IMR-90 (cell line): ENCODE results near the gene SOX4. TPM values are rescaled to one million over a fixed set of nuclear protein-coding genes. Genes with fewer than 3 reads are reported as not detected.

Source experiments
- ATAC-seq: fragments of 200-7000 bp; cut with Tn5 transposase; 2 replicates; pipeline ENCODE4 v1.9.1; 2020; ENCODE audit warnings: low read depth, mild to moderate bottlenecking, moderate library complexity
- BruUV-seq: library from RNA; stranded (reverse); fragments of 400-500 nt; replicated peaks from 2 replicates; lab custom pipeline; 2021; lab: Mats Ljungman, UMichigan
- CTCF ChIA-PET: fragments of 300-600 bp; formaldehyde crosslinking; extraction: SDS; loops from one replicate; lab custom pipeline; 2021; ENCODE audit warnings: antibody characterized with exemption; lab: Yijun Ruan, JAX
- POLR2A ChIA-PET: fragments of 300-600 bp; sonication (Branson Sonifier 250); formaldehyde crosslinking; loops from one replicate; lab custom pipeline; 2022; ENCODE audit warnings: antibody characterized with exemption; ENCODE audit not compliant: unreplicated experiment; lab: Charles Lee
- DNase-seq: peaks from one replicate; pipeline ENCODE4 v3.0.0; 2013
- H2AFZ ChIP-seq: replicated peaks from 2 replicates; pipeline ENCODE3; 2013; ENCODE audit warnings: low read length, mild to moderate bottlenecking; ENCODE audit not compliant: poor library complexity
- H2AK5ac ChIP-seq: 2 replicates; pipeline ENCODE4 v1.6.1; 2013; ENCODE audit warnings: low read depth, low read length, inconsistent platforms
- H2AK9ac ChIP-seq: replicated peaks from 2 replicates; pipeline ENCODE3; 2013; ENCODE audit warnings: mild to moderate bottlenecking, low read depth, low read length, moderate library complexity; ENCODE audit not compliant: poor library complexity
- H2BK120ac ChIP-seq: 2 replicates; pipeline ENCODE4 v1.6.1; 2013; ENCODE audit warnings: low read depth, low read length, inconsistent platforms
- H2BK15ac ChIP-seq: 3 replicates; pipeline ENCODE4 v1.6.1; 2013; ENCODE audit warnings: low read depth, low read length, inconsistent platforms
- H2BK20ac ChIP-seq: 2 replicates; pipeline ENCODE4 v1.6.1; 2013; ENCODE audit warnings: low read depth, mild to moderate bottlenecking, inconsistent platforms, low read length, moderate library complexity
- H2BK5ac ChIP-seq: 2 replicates; pipeline ENCODE4 v1.6.1; 2013; ENCODE audit warnings: mild to moderate bottlenecking, low read depth, low read length, inconsistent platforms; ENCODE audit not compliant: poor library complexity, severe bottlenecking
- H3K14ac ChIP-seq: replicated peaks from 2 replicates; pipeline ENCODE4 v1.6.1; 2013; ENCODE audit warnings: low read depth, low read length, inconsistent platforms
- H3K18ac ChIP-seq: 2 replicates; pipeline ENCODE4 v1.6.1; 2013; ENCODE audit warnings: low read depth, low read length, control low read depth
- H3K23ac ChIP-seq: 2 replicates; pipeline ENCODE4 v1.6.1; 2013; ENCODE audit warnings: low read depth, low read length, inconsistent platforms
- H3K27ac ChIP-seq: 2 replicates; pipeline ENCODE4 v1.5.1; 2013; ENCODE audit warnings: mild to moderate bottlenecking, control low read depth, low read length; ENCODE audit not compliant: insufficient read depth
- H3K27me3 ChIP-seq: 2 replicates; pipeline ENCODE4 v1.6.1; 2013; ENCODE audit warnings: low read length; ENCODE audit not compliant: control insufficient read depth, insufficient read depth
- H3K36me3 ChIP-seq: 2 replicates; pipeline ENCODE4 v1.6.1; 2013; ENCODE audit warnings: low read length, mixed read lengths; ENCODE audit not compliant: control insufficient read depth, insufficient read depth
- H3K4ac ChIP-seq: 2 replicates; pipeline ENCODE4 v1.6.1; 2013; ENCODE audit warnings: low read depth, low read length, inconsistent platforms
- H3K4me1 ChIP-seq: 2 replicates; pipeline ENCODE4 v1.6.1; 2013; ENCODE audit warnings: low read length, mixed read lengths; ENCODE audit not compliant: control insufficient read depth, insufficient read depth
- H3K4me2 ChIP-seq: 2 replicates; pipeline ENCODE4 v1.6.1; 2013; ENCODE audit warnings: low read depth, mild to moderate bottlenecking, control low read depth, low read length, moderate library complexity
- H3K4me3 ChIP-seq: 2 replicates; pipeline ENCODE4 v1.5.1; 2013; ENCODE audit warnings: low read depth, mild to moderate bottlenecking, control low read depth, low read length, moderate library complexity; ENCODE audit not compliant: insufficient read depth
- H3K56ac ChIP-seq: 2 replicates; pipeline ENCODE4 v1.6.1; 2013; ENCODE audit warnings: low read length, inconsistent platforms; ENCODE audit not compliant: insufficient read depth; ENCODE audit errors: extremely low read depth
- H3K79me1 ChIP-seq, 2 experiments: 2 replicates each; pipeline ENCODE4 v1.6.1; 2013; ENCODE audit warnings: low read length in 2 of 2, inconsistent platforms in 1 of 2, low read depth in 1 of 2
- H3K9ac ChIP-seq: 2 replicates; pipeline ENCODE4 v1.6.1; 2013; ENCODE audit warnings: low read depth, low read length, control low read depth
- H3K9me1 ChIP-seq: 2 replicates; pipeline ENCODE4 v1.6.1; 2013; ENCODE audit warnings: low read length, inconsistent platforms; ENCODE audit not compliant: insufficient read depth
- H3K9me3 ChIP-seq: 2 replicates; pipeline ENCODE4 v1.6.1; 2013; ENCODE audit warnings: low read length; ENCODE audit not compliant: control insufficient read depth, insufficient read depth
- H4K20me1 ChIP-seq: 2 replicates; pipeline ENCODE4 v1.6.1; 2013; ENCODE audit warnings: low read length, inconsistent platforms; ENCODE audit not compliant: insufficient read depth
- H4K5ac ChIP-seq: 2 replicates; pipeline ENCODE4 v1.6.1; 2013; ENCODE audit warnings: mild to moderate bottlenecking, low read depth, low read length, control low read depth
- H4K8ac ChIP-seq, 2 experiments: 2 replicates each; pipeline ENCODE4 v1.6.1; 2013; ENCODE audit warnings: low read depth in 2 of 2, low read length in 2 of 2, control low read depth in 1 of 2, inconsistent platforms in 1 of 2
- H4K91ac ChIP-seq: 2 replicates; pipeline ENCODE4 v1.6.1; 2013; ENCODE audit warnings: low read depth, low read length, inconsistent platforms; ENCODE audit not compliant: insufficient read depth
- BHLHE40 ChIP-seq: fragments of 150-350 bp; IDR thresholded peaks from 2 replicates; pipeline ENCODE4 v1.6.1; 2016; ENCODE audit warnings: mild to moderate bottlenecking, low read depth, low read length
- ELK1 ChIP-seq: fragments of 150-350 bp; IDR thresholded peaks from 2 replicates; pipeline ENCODE4 v1.6.1; 2016; ENCODE audit warnings: low read depth, mild to moderate bottlenecking, low read length, moderate library complexity, borderline replicate concordance
- MAZ ChIP-seq: IDR thresholded peaks from 2 replicates; pipeline ENCODE4 v1.6.1; 2012; ENCODE audit warnings: low read depth, mild to moderate bottlenecking, low read length, improper control_type of control experiment, moderate library complexity, borderline replicate concordance
- POLR2A ChIP-seq: IDR thresholded peaks from 2 replicates; pipeline ENCODE4 v1.6.1; 2012; ENCODE audit warnings: mild to moderate bottlenecking, low read depth, low read length
- RAD21 ChIP-seq: IDR thresholded peaks from 2 replicates; pipeline ENCODE4 v1.6.1; 2012; ENCODE audit warnings: low read length, improper control_type of control experiment
- WGBS, 2 experiments: methylation state at CpG; one replicate each; pipeline versions ENCODE4 v1.1.5 to v1.1.7; 2013; ENCODE audit warnings: missing lambda C conversion rate in 2 of 2; ENCODE audit not compliant: insufficient read length in 1 of 2; ENCODE audit errors: extremely low coverage in 2 of 2; 5-methylcytosine and 5-hydroxymethylcytosine counted together
- dilution Hi-C: fragments of 300-500 bp; cut with HindIII; formaldehyde crosslinking; loops from one replicate; pipeline ENCODE4 v1.14.3; 2018; ENCODE audit warnings: low sequenced_read_pairs; ENCODE audit not compliant: unreplicated experiment
- in situ Hi-C: fragments of 300-500 bp; cut with MboI; formaldehyde crosslinking; loops from 3 replicates; pipeline ENCODE4 v1.14.3; 2019; ENCODE audit warnings: low sequenced_read_pairs, inconsistent platforms, mixed read lengths
- intact Hi-C: fragments of 100-400 bp; cut with micrococcal nuclease; formaldehyde crosslinking; loops from 2 replicates; pipeline ENCODE4 v1.10.0; 2022
- polyA plus RNA-seq, 3 experiments: library from polyadenylated mRNA; depleted of rRNA; stranded (reverse); fragments of >200 nt; gene quantifications; 2 replicates each; pipeline ENCODE4 v1.2.3, GENCODE V29; 2012; ENCODE audit warnings: low replicate concordance in 1 of 3
- total RNA-seq: library from RNA; depleted of rRNA; stranded (reverse); fragments of >200 nt; gene quantifications from 2 replicates; pipeline ENCODE4 v1.2.3, GENCODE V29; 2012

SOX4 gene
- total and polyA plus RNA-seq, 2 of the 4 experiments (the other 2 are of a cell fraction) = 4.7 to 4.8 TPM

GRCh38 chr6:21587961-21588480 lies 5.5 kb upstream of the SOX4 start:
- H2AFZ ChIP-seq = peak overlapping the region; percentile 95
- peak overlapping the region; percentile 92 for H3K9ac ChIP-seq
- H3K23ac ChIP-seq = peak overlapping the region; percentile 100
- peak overlapping the region; percentile 58 for H3K4me3 ChIP-seq
- 0 out of 2 replicates have a peak, but pooled peaks have one; percentile 26 for TF ChIP-seq MAZ
- no peak for TF ChIP-seq POLR2A
- TF ChIP-seq ELK1 = no peak
- TF ChIP-seq BHLHE40 = no peak; the same call in 1 of the 2 replicates
- no peak for TF ChIP-seq RAD21
- H4K20me1 ChIP-seq = no peaks in the 10 kb centered on the region
- POLR2A ChIA-PET = interaction anchor here (0.5 to 1.2 kb wide), 8 partner anchors 30 to 1023 kb away, joined by 3 to 21 read pairs (median 6); no protein-coding TSS in a partner anchor
- H3K27ac ChIP-seq = peak overlapping the region; percentile 94
- H3K36me3 ChIP-seq = no peaks in the 10 kb centered on the region
- H4K5ac ChIP-seq = peak overlapping the region; percentile 58
- H3K4me2 ChIP-seq = peak overlapping the region; percentile 87
- peak; percentile 44 for DNase-seq
- peak overlapping the region; percentile 99 for H3K14ac ChIP-seq
- in situ Hi-C loops = loop anchor here (5.0 to 10.0 kb wide), 4 partner anchors 583 to 1857 kb away; no protein-coding TSS in a partner anchor
- peak overlapping the region; percentile 94 for H2AK9ac ChIP-seq
- peak overlapping the region; percentile 91 for H4K91ac ChIP-seq
- 0% methylated on average over 8 of the region's 39 CpGs; no CpG with 5 or more reads in 1 of the 2 experiments for WGBS, 2 experiments
- H3K9me3 ChIP-seq = no peaks in the 10 kb centered on the region
- intact Hi-C loops = loop anchor here (1.0 to 10.0 kb wide), 4 partner anchors 483 to 1186 kb away; partner anchors contain the start of gene E2F3
- H3K79me1 ChIP-seq = peaks cover 0 to 3% of the 10 kb centered on the region in 2 experiments; a peak in 1 of 4 replicates
- peak overlapping the region; percentile 96 for H3K4ac ChIP-seq
- dilution Hi-C loops = no loop called here
- 0 out of 2 replicates have a peak, but pooled peaks cover 2% of the 10 kb centered on the region for H3K9me1 ChIP-seq
- peak overlapping the region; percentile 72 for H3K18ac ChIP-seq
- peaks cover 3% of the 10 kb centered on the region; the same call in 1 of the 2 replicates for H3K4me1 ChIP-seq
- H3K27me3 ChIP-seq = no peaks in the 10 kb centered on the region
- H2BK5ac ChIP-seq = peak overlapping the region; percentile 94
- peak overlapping the region; percentile 97 for H2BK120ac ChIP-seq
- peak overlapping the region; percentile 100 for H3K56ac ChIP-seq
- peak overlapping the region; percentile 24 to 97 for H4K8ac ChIP-seq
- H2BK20ac ChIP-seq = peak overlapping the region; percentile 50
- ATAC-seq = peak; percentile 50
- H2AK5ac ChIP-seq = no peak overlapping the region; the same call in 1 of the 2 replicates
- BruUV-seq = no TSS peak
- peak overlapping the region; percentile 97; the same call in 1 of the 3 replicates for H2BK15ac ChIP-seq
- CTCF ChIA-PET = interaction anchor here (0.5 to 1.5 kb wide), 11 partner anchors 158 to 712 kb away, joined by 3 to 11 read pairs (median 3); no protein-coding TSS in a partner anchor
